Breast epithelium (tissue), 3 donors: Measurements from ENCODE around the gene PFKFB3.

ENCODE experiments used
- POLR2A ChIP-seq: fragments of 450-650 bp; IDR thresholded peaks from one replicate; pipeline ENCODE4 v1.6.1; 2016; ENCODE audit warnings: antibody characterized with exemption, mild to moderate bottlenecking, moderate library complexity
- POLR2AphosphoS5 ChIP-seq, 3 donors: sonication (generic); formaldehyde crosslinking; IDR thresholded peaks; one replicate each; pipeline ENCODE4 v1.6.1; 2017; ENCODE audit warnings: antibody characterized with exemption in 3 of 3
- TF ChIP-seq, protein P1 (sequence below), 3 donors: fragments of 450-650 bp; IDR thresholded peaks; one replicate each; pipeline ENCODE4 v1.5.1; 2016 to 2017; ENCODE audit warnings: antibody characterized with exemption in 3 of 3, mild to moderate bottlenecking in 3 of 3, moderate library complexity in 3 of 3

DNA sequence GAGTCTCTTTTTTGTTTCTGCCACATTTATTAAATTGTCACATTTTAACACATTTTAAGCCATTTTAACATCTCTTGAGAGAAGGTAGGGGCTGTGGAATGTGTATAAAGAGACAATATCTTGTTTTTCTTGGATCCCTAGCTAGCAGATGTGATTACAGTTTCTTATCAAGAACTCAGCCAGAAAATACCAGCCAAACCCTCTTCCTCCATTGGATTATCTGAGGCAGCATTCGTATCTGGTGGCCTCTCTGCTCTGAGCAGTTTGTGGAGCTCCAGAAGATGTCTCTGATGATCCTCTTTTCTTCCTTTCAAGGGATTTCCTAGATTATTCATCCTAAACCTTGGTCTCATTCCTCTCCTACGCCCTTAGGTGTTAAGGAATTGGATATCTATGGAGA is 35.3 kb upstream of the PFKFB3 start:
- TF ChIP-seq, protein P1, sequence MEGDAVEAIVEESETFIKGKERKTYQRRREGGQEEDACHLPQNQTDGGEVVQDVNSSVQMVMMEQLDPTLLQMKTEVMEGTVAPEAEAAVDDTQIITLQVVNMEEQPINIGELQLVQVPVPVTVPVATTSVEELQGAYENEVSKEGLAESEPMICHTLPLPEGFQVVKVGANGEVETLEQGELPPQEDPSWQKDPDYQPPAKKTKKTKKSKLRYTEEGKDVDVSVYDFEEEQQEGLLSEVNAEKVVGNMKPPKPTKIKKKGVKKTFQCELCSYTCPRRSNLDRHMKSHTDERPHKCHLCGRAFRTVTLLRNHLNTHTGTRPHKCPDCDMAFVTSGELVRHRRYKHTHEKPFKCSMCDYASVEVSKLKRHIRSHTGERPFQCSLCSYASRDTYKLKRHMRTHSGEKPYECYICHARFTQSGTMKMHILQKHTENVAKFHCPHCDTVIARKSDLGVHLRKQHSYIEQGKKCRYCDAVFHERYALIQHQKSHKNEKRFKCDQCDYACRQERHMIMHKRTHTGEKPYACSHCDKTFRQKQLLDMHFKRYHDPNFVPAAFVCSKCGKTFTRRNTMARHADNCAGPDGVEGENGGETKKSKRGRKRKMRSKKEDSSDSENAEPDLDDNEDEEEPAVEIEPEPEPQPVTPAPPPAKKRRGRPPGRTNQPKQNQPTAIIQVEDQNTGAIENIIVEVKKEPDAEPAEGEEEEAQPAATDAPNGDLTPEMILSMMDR (IDR thresholded peaks at IDR 0.05): no peak
- TF ChIP-seq POLR2A (no peak), POLR2AphosphoS5 (IDR thresholded peaks at IDR 0.05) (no peak)
